Fibroblast of villous mesenchyme (primary cell): ENCODE results near the gene CLRN3. TPM values are rescaled to one million over a fixed set of nuclear protein-coding genes. Genes with fewer than 3 reads are reported as not detected.

Experiments
- DNase-seq: peaks from one replicate; pipeline ENCODE4 v3.0.0-alpha.2; 2010; ENCODE audit warnings: low read depth
- H3K4me3 ChIP-seq: 2 replicates; pipeline ENCODE4 v1.5.1; 2011; ENCODE audit warnings: low read depth, mild to moderate bottlenecking, low read length
- total RNA-seq: library from RNA; depleted of rRNA; stranded (reverse); fragments of >200 nt; gene quantifications from 2 replicates; pipeline ENCODE4 v1.2.3, GENCODE V29; 2012
- TF ChIP-seq, protein P1 (sequence below): IDR thresholded peaks from 2 replicates; pipeline ENCODE4 v1.5.1; 2012; ENCODE audit warnings: low read depth, mild to moderate bottlenecking, low read length; ENCODE audit not compliant: insufficient read depth

CLRN3 gene
- total RNA-seq, 1 donor: not detected

- DNase-seq: no peak
- TF ChIP-seq, protein P1, sequence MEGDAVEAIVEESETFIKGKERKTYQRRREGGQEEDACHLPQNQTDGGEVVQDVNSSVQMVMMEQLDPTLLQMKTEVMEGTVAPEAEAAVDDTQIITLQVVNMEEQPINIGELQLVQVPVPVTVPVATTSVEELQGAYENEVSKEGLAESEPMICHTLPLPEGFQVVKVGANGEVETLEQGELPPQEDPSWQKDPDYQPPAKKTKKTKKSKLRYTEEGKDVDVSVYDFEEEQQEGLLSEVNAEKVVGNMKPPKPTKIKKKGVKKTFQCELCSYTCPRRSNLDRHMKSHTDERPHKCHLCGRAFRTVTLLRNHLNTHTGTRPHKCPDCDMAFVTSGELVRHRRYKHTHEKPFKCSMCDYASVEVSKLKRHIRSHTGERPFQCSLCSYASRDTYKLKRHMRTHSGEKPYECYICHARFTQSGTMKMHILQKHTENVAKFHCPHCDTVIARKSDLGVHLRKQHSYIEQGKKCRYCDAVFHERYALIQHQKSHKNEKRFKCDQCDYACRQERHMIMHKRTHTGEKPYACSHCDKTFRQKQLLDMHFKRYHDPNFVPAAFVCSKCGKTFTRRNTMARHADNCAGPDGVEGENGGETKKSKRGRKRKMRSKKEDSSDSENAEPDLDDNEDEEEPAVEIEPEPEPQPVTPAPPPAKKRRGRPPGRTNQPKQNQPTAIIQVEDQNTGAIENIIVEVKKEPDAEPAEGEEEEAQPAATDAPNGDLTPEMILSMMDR: no peak
- H3K4me3 ChIP-seq: no peak overlapping the region
These were observed 19.1 kb upstream of the CLRN3 start for GRCh38 chr10:127911867-127912257.

DNA sequence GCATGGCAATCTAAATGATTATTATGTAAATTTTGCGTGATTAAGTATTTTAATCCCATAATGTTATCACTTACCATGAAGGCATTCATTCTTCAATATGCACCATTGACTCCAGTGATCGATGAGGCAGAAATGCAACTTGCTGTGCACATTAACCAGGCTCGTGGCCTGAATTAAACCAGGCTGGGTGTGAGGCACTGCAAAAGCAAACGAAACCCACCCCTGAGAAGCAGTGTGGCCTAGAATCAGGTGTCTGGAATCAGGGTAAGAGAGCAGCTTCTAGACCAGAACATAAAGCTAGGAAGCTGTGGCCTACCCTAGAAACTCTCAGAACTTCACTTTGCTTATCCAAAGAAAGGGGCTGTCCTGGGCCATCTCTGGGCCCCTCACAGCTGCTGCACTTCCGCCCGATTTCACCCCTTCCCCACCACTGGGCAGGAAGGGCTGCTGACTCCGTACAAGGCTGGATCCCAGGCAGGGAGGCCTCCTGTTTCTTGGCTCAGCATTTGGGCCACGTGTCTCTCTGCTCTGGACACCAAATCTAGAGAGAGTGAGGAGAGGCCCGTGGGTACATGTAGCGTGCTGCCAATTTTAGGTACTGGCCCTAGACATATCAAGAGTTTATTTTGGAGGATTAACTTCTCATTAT is 18.6 kb upstream of the CLRN3 start:
- DNase-seq: no peak
- TF ChIP-seq, protein P1: no peak
- H3K4me3 ChIP-seq: no peak overlapping the region

DNA sequence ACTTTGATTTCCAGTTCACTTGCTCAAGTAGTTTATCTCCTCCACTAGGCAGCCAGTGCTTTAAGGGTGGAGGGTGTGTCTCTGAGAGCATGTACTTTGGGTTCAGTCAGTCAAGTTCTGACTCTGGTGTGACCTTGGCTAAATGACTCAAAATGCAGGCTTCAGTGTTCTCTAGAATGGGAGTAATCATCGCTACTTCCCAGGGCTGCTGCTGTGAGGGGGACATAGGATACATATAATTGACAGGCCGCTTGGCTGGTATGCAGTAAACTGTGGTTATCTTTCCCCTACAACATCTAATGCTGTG is 17.7 kb upstream of the CLRN3 start:
- TF ChIP-seq, protein P1: no peak
- DNase-seq: no peak

DNA sequence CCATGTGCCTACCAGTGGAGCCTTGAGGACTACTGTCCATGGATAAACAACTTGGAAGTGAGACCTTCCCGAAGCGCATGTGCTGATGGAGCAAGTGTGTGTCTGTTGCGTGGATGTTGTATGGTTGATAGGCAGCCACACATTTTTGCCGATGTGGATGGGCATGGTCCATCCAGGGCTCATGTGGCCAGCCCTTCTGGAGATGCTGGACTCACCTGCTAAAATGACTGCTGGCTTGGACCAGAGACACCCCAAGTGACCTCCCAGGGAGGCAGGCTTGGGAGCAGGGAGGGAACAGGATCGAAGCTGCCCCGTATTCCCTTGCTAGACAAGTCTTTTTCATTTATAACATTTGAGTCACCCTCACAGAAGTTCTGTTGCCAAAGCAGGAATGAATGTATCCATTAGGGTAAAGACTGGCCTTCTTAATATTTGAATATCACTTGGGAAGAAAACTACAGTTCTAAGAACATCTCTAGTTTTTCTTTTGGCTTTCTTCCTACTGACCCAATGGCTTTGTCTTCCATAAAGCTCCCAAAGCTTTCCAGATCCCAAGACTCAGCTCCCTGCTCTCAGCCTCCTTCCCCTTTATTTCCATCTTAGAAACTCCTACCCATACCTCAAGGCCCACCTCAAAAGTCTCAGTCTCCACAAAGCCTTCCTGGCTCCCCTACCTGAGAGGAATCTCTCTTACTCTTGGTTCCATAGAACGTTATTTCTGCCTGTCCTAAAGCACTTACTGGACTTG is 17.1 kb upstream of the CLRN3 start:
- H3K4me3 ChIP-seq: no peak overlapping the region
- TF ChIP-seq, protein P1: no peak
- no peak for DNase-seq

More for the DNA sequence above, 17.7 kb upstream of the CLRN3 start:
- H3K4me3 ChIP-seq: no peak overlapping the region

DNA sequence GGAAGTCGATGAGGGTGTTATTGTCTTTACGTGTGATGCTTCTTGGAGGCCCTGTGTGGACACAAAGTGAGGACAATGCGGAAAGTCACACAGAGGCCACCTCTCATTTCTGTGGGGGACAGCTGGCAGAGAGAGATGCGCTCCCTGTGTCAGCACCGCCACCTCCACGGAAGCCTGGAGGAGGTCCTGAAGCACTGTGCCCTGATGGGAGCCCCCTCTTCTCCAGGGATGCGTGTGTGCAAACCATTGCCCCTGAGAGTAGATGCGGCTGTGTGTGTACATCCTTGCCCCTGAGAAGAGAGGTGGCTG is 16.2 kb upstream of the CLRN3 start:
- no peak overlapping the region for H3K4me3 ChIP-seq
- TF ChIP-seq, protein P1: no peak
- DNase-seq: no peak

DNA sequence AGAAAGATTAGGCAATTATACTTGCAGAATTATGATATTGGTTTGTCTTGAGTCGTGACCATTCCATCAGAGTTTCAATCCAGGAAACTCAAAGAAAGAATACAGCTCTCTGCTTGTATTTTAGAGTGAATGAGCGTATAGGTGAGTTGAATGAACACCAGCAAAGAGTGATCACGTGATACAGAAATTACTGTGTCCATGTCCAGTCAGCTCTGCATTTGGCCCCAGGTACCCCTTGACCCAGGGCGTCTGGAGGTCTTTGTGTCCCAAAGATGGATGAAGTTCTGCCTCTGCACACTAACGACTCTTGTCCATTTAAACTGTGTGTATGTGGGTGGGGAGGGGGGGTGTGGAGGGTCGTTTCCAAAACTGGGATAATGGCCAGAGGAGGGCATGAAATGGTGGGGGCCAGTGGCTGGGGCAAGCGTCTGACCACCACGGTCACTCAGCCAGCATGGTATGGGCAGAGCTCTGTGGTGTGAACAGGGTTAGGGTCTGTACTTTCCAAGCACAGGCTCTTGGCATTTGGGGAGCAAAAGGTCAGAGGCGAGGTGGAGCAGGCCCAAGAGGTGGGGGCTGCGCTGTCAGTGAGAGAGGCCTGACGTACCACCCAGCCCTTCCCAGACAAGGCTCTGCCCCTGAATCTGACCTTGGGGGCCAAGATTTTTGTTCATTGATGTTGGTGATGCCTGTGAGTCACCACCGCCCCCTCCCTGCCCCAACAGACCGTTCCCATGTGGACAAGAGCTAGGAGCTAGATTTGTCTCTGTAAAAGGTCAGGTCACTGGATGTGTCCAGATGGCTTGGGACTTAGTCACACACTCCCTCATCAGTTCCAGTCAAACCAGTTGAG is 15.6 kb upstream of the CLRN3 start:
- DNase-seq: peak; percentile 90
- TF ChIP-seq, protein P1: no peak
- peak overlapping the region; percentile 58 for H3K4me3 ChIP-seq
